Endothelial cell of umbilical vein (primary cell): ENCODE results near the gene SEMA7A. TPM values are rescaled to one million over a fixed set of nuclear protein-coding genes. Genes with fewer than 3 reads are reported as not detected.

Experiments used
- BruUV-seq: library from RNA; stranded (reverse); fragments of 400-500 nt; replicated peaks from 2 replicates; lab custom pipeline; 2021; lab: Mats Ljungman, UMichigan
- CTCF ChIA-PET: fragments of 300-600, 350-600 bp; sonication (Branson Sonifier 250); formaldehyde crosslinking; loops from one replicate; lab custom pipeline; 2021; ENCODE audit warnings: antibody characterized with exemption, inconsistent platforms; lab: Charles Lee
- POLR2A ChIA-PET: fragments of 300-600, 350-600 bp; sonication (Branson Sonifier 250); formaldehyde crosslinking; loops from one replicate; lab custom pipeline; 2021; ENCODE audit warnings: antibody characterized with exemption, inconsistent platforms; lab: Charles Lee
- DNase-seq: peaks from one replicate; pipeline ENCODE4 v3.0.0-alpha.2; 2011; ENCODE audit warnings: low read depth, low spot score
- FAIRE-seq: peaks from 2 replicates; lab custom pipeline; 2011; peaks lifted over from hg19 to GRCh38; lab: Jason Lieb, UNC
- H2AFZ ChIP-seq: 2 replicates; pipeline ENCODE4 v1.6.0; 2012; ENCODE audit warnings: low read depth, low read length, control low read depth, inconsistent platforms
- H3K27ac ChIP-seq: 2 replicates; pipeline ENCODE4 v1.5.1; 2011; ENCODE audit warnings: low read depth, mild to moderate bottlenecking, control low read depth, low read length, moderate library complexity; ENCODE audit not compliant: insufficient read depth
- H3K27me3 ChIP-seq, 2 experiments: 2 replicates each; pipeline versions ENCODE4 v1.6.0 to v1.6.1; 2011; ENCODE audit warnings: low read length in 2 of 2, mixed read lengths in 1 of 2; ENCODE audit not compliant: control insufficient read depth in 2 of 2, insufficient read depth in 2 of 2
- H3K36me3 ChIP-seq, 2 experiments: 2 replicates in 1 of 2; 3 replicates in 1 of 2; pipeline ENCODE4 v1.5.1; 2011; ENCODE audit warnings: low read length in 2 of 2, mild to moderate bottlenecking in 1 of 2, moderate library complexity in 1 of 2; ENCODE audit not compliant: control insufficient read depth in 2 of 2, insufficient read depth in 2 of 2; ENCODE audit errors: extremely low read depth in 1 of 2
- H3K4me1 ChIP-seq: 3 replicates; pipeline ENCODE4 v1.5.1; 2011; ENCODE audit warnings: mild to moderate bottlenecking, low read length; ENCODE audit not compliant: control insufficient read depth, insufficient read depth; ENCODE audit errors: extremely low read depth
- H3K4me2 ChIP-seq: 2 replicates; pipeline ENCODE4 v1.6.1; 2011; ENCODE audit warnings: low read length, control low read depth, mixed read lengths; ENCODE audit not compliant: insufficient read depth
- H3K4me3 ChIP-seq, 3 experiments: fragments of 200-600 bp in 1 of 3; sonication (generic), shearing (Covaris generic) in 1 of 3; replicated peaks in 1 of 3; 2 replicates each; pipeline ENCODE4 v1.5.1; 2011 to 2016; ENCODE audit warnings: control low read depth in 3 of 3, low read length in 3 of 3, mild to moderate bottlenecking in 2 of 3, inconsistent platforms in 1 of 3, low read depth in 1 of 3, moderate library complexity in 1 of 3; ENCODE audit not compliant: insufficient read depth in 1 of 3
- H3K79me2 ChIP-seq: 2 replicates; pipeline ENCODE4 v1.6.0; 2012; ENCODE audit warnings: low read length, inconsistent platforms; ENCODE audit not compliant: control insufficient read depth, insufficient read depth
- H3K9ac ChIP-seq: replicated peaks from 2 replicates; pipeline ENCODE3; 2011; ENCODE audit warnings: low read length, control low read depth; ENCODE audit not compliant: insufficient read depth; ENCODE audit errors: extremely low read depth
- H3K9me1 ChIP-seq: replicated peaks from 3 replicates; pipeline ENCODE4 v1.6.0; 2011; ENCODE audit warnings: mild to moderate bottlenecking, low read length; ENCODE audit not compliant: control insufficient read depth, insufficient read depth; ENCODE audit errors: extremely low read depth
- H3K9me3 ChIP-seq: replicated peaks from 2 replicates; pipeline ENCODE4 v1.5.1; 2012; ENCODE audit warnings: low read length, inconsistent platforms; ENCODE audit not compliant: control insufficient read depth, insufficient read depth
- H4K20me1 ChIP-seq: replicated peaks from 2 replicates; pipeline ENCODE3; 2011; ENCODE audit warnings: mild to moderate bottlenecking, low read length; ENCODE audit not compliant: control insufficient read depth, insufficient read depth; ENCODE audit errors: extremely low read depth
- CTCF ChIP-seq, 2 donors: IDR thresholded peaks; 1 replicate in 1 of 2; 2 replicates in 1 of 2; pipeline ENCODE4 v1.5.1; 2011; ENCODE audit warnings: low read length in 2 of 2, mild to moderate bottlenecking in 2 of 2, moderate library complexity in 2 of 2, control low read depth in 1 of 2, inconsistent platforms in 1 of 2, low read depth in 1 of 2; ENCODE audit not compliant: insufficient read depth in 1 of 2; ENCODE audit errors: extremely low read depth in 1 of 2
- EZH2 ChIP-seq: IDR thresholded peaks from 2 replicates; pipeline ENCODE4 v1.6.1; 2012; ENCODE audit warnings: borderline replicate concordance, low read depth, mild to moderate bottlenecking, moderate library complexity, low read length, inconsistent platforms; ENCODE audit not compliant: severe bottlenecking
- FOS ChIP-seq: IDR thresholded peaks from 2 replicates; pipeline ENCODE4 v1.6.1; 2011; ENCODE audit warnings: mild to moderate bottlenecking, low read length, moderate library complexity, borderline replicate concordance; ENCODE audit not compliant: insufficient read depth
- GATA2 ChIP-seq: IDR thresholded peaks from 2 replicates; pipeline ENCODE4 v1.7.0; 2011; ENCODE audit warnings: low read depth, mild to moderate bottlenecking, moderate library complexity, mixed read lengths, low read length; ENCODE audit not compliant: insufficient read length, insufficient read depth
- JUN ChIP-seq: IDR thresholded peaks from 2 replicates; pipeline ENCODE4 v1.6.1; 2011; ENCODE audit warnings: borderline replicate concordance, low read depth; ENCODE audit not compliant: insufficient read length, insufficient read depth
- MAX ChIP-seq: IDR thresholded peaks from 2 replicates; pipeline ENCODE4 v1.6.1; 2011; ENCODE audit not compliant: insufficient read depth, insufficient read length
- MYC ChIP-seq: IDR thresholded peaks from one replicate; pipeline ENCODE4 v1.6.1; 2011; ENCODE audit warnings: mild to moderate bottlenecking, low read depth, low read length
- POLR2A ChIP-seq: IDR thresholded peaks from 2 replicates; pipeline ENCODE4 v1.6.1; 2012; ENCODE audit warnings: low read depth, mild to moderate bottlenecking, control low read depth, low read length
- POLR2AphosphoS5 ChIP-seq: IDR thresholded peaks from 2 replicates; pipeline ENCODE4 v1.6.1; 2012; ENCODE audit warnings: low read depth, mild to moderate bottlenecking, control low read depth, low read length, moderate library complexity; ENCODE audit not compliant: insufficient read depth
- dilution Hi-C: fragments of 300-500 bp; cut with MboI; formaldehyde crosslinking; loops from one replicate; pipeline ENCODE4 v1.15.0; 2019; ENCODE audit warnings: low sequenced_read_pairs; ENCODE audit not compliant: extremely low pct_ligation_motif_present
- intact Hi-C: fragments of 100-400 bp; cut with micrococcal nuclease; formaldehyde crosslinking; loops from one replicate; pipeline ENCODE4 v1.10.0; 2022
- polyA plus RNA-seq, 4 experiments: library from polyadenylated mRNA; depleted of rRNA in 3 of 4; stranded (reverse) in 3 of 4; unstranded in 1 of 4; fragments of >200 nt; gene quantifications; 2 replicates each; pipeline versions ENCODE4 v1.2.1 to v1.2.3, GENCODE V29; 2011 to 2012; ENCODE audit warnings: missing spikeins in 1 of 4
- total RNA-seq: library from RNA; stranded (reverse); gene quantifications from 2 replicates; pipeline ENCODE4 v1.2.3, GENCODE V29; 2021

The SEMA7A gene
- total and polyA plus RNA-seq, 2 donors (not counting 3 experiments of a cell fraction or from before 2014, with no cell fraction given), result 1.7 to 2.0 TPM

GRCh38 chr15:74403991-74404563 is 29.7 kb downstream of the SEMA7A start:
- CTCF ChIA-PET, result interaction anchor here (0.8 to 1.9 kb wide), 3 partner anchors 16 to 22 kb away, joined by 3 to 7 read pairs (median 7); no protein-coding TSS in a partner anchor
- H3K27ac ChIP-seq, result no peak overlapping the region
- no TSS peak for BruUV-seq
- no peaks in the 10 kb centered on the region for H3K36me3 ChIP-seq
- H3K9me3 ChIP-seq, result no peaks in the 10 kb centered on the region
- no peaks in the 10 kb centered on the region for H4K20me1 ChIP-seq
- peaks cover 0 to 17% of the 10 kb centered on the region in 2 experiments for H3K27me3 ChIP-seq
- no peak overlapping the region for H2AFZ ChIP-seq
- intact Hi-C loops (loop anchor here (2.0 kb wide), 1 partner anchor 21 kb away; no protein-coding TSS in a partner anchor), dilution Hi-C loops (no loop called here)
- no peaks in the 10 kb centered on the region for H3K9me1 ChIP-seq
- H3K9ac ChIP-seq, result no peak overlapping the region
- TF ChIP-seq EZH2 (no peak), CTCF (IDR thresholded peaks at IDR 0.05; ENCODE audit: extremely low read depth in 1 of 2, insufficient read depth in 1 of 2, low read depth in 1 of 2, low read length in 2 of 2) (no peak), JUN (no peak), FOS (no peak), POLR2AphosphoS5 (no peak), GATA2 (no peak), POLR2A (no peak), MYC (no peak), MAX (no peak)
- H3K4me2 ChIP-seq, result no peak overlapping the region
- DNase-seq (no peak), FAIRE-seq (no peak)
- POLR2A ChIA-PET, result no interaction called here
- peaks cover 6% of the 10 kb centered on the region for H3K4me1 ChIP-seq
- no peak overlapping the region for H3K4me3 ChIP-seq
- H3K79me2 ChIP-seq, result no peaks in the 10 kb centered on the region
